Tibial artery (tissue), 4 donors: Measurements from ENCODE around the gene FBRS.

Source experiments
- DNase-seq, 2 donors: peaks; one replicate each; pipeline ENCODE4 v3.0.0-alpha.2; 2019
- H3K27ac ChIP-seq, 2 donors: fragments of 200-600 bp; sonication (generic) in 1 of 2; 1 replicate in 1 of 2; 2 replicates in 1 of 2; pipeline ENCODE4 v1.5.1; 2018 to 2019; ENCODE audit warnings: mild to moderate bottlenecking in 1 of 2
- H3K27me3 ChIP-seq, 2 donors: fragments of 200-600 bp; sonication (generic) in 1 of 2; one replicate each; pipeline versions ENCODE4 v1.5.1 to v1.6.0; 2016 to 2019
- H3K36me3 ChIP-seq, 3 donors: fragments of 200-600 bp; sonication (generic) in 2 of 3; one replicate each; pipeline ENCODE4 v1.5.1; 2016 to 2019; ENCODE audit warnings: mild to moderate bottlenecking in 2 of 3
- H3K4me1 ChIP-seq, 4 donors: fragments of 200-600 bp; sonication (generic) in 2 of 4; 1 replicate in 3 of 4; 2 replicates in 1 of 4; pipeline ENCODE4 v1.5.1; 2016 to 2019
- H3K4me3 ChIP-seq, 2 donors: fragments of 200-600 bp; sonication (generic) in 1 of 2; 1 replicate in 1 of 2; 2 replicates in 1 of 2; pipeline ENCODE4 v1.5.1; 2018 to 2019; ENCODE audit warnings: mild to moderate bottlenecking in 2 of 2
- H3K9me3 ChIP-seq, 3 donors: fragments of 200-600 bp; sonication (generic) in 1 of 3; one replicate each; pipeline ENCODE4 v1.5.1; 2016 to 2019
- intact Hi-C: fragments of 100-400 bp; cut with DNase I; formaldehyde crosslinking; loops from one replicate; pipeline ENCODE4 v1.15.0; 2023; ENCODE audit warnings: low total_unique reads
- TF ChIP-seq, protein P1 (sequence below), 2 experiments: fragments of 200-600 bp in 1 of 2; fragments of 450-650 bp in 1 of 2; IDR thresholded peaks; one replicate each; pipeline ENCODE4 v1.5.1; 2017 to 2019; ENCODE audit warnings: antibody characterized with exemption in 2 of 2, mild to moderate bottlenecking in 1 of 2, moderate library complexity in 1 of 2

The FBRS gene

DNA sequence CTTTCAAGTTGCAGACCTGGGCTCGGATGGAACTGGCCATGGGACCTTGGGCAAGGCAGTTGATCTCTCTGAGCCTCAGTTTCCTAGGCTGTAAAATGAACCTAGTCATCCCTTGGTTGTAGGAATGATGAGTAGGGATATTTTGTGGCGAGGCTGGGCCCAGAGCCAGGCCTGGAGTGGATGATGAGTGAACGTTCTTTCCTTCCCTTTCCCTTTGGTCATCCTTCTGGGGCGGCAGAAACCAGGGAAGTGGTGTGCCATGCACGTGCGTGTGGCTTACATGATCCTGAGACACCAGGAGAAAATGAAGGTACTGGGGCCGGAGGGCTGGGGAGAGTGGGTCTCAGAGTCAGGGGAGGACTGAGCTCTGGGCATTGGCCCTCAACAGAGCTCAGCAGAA lies 8.4 kb downstream of the FBRS start:
- Histone ChIP-seq H3K27me3 (no peaks in the 10 kb centered on the region), H3K27ac (no peak overlapping the region), H3K4me3 (no peak overlapping the region), H3K4me1 (peaks cover 0 to 25% (median 15%) of the 10 kb centered on the region in 4 donors), H3K9me3 (no peaks in the 10 kb centered on the region), H3K36me3 (peaks cover 70 to 96% (median 89%) of the 10 kb centered on the region in 3 donors)
- intact Hi-C loops, result no loop called here
- TF ChIP-seq, protein P1, sequence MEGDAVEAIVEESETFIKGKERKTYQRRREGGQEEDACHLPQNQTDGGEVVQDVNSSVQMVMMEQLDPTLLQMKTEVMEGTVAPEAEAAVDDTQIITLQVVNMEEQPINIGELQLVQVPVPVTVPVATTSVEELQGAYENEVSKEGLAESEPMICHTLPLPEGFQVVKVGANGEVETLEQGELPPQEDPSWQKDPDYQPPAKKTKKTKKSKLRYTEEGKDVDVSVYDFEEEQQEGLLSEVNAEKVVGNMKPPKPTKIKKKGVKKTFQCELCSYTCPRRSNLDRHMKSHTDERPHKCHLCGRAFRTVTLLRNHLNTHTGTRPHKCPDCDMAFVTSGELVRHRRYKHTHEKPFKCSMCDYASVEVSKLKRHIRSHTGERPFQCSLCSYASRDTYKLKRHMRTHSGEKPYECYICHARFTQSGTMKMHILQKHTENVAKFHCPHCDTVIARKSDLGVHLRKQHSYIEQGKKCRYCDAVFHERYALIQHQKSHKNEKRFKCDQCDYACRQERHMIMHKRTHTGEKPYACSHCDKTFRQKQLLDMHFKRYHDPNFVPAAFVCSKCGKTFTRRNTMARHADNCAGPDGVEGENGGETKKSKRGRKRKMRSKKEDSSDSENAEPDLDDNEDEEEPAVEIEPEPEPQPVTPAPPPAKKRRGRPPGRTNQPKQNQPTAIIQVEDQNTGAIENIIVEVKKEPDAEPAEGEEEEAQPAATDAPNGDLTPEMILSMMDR (IDR thresholded peaks at IDR 0.05), result no peak
- DNase-seq, result no peak

DNA sequence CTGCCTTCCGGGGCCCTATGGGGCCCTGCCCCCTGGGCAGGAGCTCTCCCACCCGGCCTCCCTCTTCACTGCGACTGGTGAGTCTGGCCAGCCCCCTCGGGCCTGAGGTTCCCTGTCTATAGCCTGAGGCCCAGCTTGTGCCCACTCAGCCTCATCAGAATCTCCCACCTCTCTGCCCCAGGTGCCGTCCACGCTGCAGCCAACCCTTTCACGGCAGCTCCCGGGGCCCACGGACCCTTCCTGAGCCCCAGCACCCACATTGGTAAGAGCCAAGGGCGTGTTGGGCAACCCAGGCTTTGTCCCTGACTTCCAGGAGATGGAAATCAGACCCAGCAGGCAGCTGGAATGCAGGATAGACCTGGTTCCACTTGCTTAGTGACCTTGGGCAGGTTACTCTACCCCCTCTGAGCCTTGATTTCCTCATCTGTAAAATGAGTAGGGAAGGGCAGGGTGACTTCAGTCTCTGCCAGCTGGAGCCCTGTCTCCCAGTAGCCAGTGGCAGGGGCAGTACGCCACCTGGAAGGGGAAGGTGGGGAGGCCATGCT lies 9.2 kb downstream of the FBRS start:
- Histone ChIP-seq H3K27me3 (no peaks in the 10 kb centered on the region), H3K4me3 (no peak overlapping the region), H3K9me3 (no peaks in the 10 kb centered on the region), H3K4me1 (peaks cover 0 to 17% (median 9%) of the 10 kb centered on the region in 4 donors), H3K36me3 (peaks cover 66 to 89% (median 81%) of the 10 kb centered on the region in 3 donors), H3K27ac (no peak overlapping the region)
- TF ChIP-seq, protein P1 (IDR thresholded peaks at IDR 0.05), result no peak
- DNase-seq, result no peak
- intact Hi-C loops, result no loop called here

DNA sequence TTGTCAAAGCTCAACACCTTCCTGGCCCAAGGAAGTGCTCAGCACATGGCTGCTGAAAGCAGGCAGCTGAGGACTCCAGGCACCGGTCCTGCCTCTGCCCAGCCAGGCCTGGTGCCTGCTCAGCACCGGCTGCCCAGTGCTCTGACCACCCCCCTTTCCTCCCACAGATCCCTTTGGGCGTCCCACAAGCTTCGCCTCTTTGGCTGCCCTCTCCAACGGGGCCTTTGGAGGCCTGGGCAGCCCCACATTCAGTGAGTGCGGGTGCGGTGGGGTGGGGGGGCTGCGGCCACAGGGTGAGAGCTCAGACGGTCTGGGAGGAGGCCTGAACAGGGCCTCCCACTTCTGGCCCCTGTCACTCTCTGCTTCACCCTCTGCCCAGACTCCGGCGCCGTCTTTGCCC lies 10.2 kb downstream of the FBRS start:
- DNase-seq, result no peak
- Histone ChIP-seq H3K27me3 (no peaks in the 10 kb centered on the region), H3K4me3 (no peak overlapping the region), H3K4me1 (peaks cover 0 to 11% (median 2%) of the 10 kb centered on the region in 4 donors), H3K27ac (no peak overlapping the region), H3K36me3 (peaks cover 59 to 79% (median 72%) of the 10 kb centered on the region in 3 donors), H3K9me3 (no peaks in the 10 kb centered on the region)
- intact Hi-C loops, result no loop called here
- TF ChIP-seq, protein P1 (IDR thresholded peaks at IDR 0.05), result no peak

DNA sequence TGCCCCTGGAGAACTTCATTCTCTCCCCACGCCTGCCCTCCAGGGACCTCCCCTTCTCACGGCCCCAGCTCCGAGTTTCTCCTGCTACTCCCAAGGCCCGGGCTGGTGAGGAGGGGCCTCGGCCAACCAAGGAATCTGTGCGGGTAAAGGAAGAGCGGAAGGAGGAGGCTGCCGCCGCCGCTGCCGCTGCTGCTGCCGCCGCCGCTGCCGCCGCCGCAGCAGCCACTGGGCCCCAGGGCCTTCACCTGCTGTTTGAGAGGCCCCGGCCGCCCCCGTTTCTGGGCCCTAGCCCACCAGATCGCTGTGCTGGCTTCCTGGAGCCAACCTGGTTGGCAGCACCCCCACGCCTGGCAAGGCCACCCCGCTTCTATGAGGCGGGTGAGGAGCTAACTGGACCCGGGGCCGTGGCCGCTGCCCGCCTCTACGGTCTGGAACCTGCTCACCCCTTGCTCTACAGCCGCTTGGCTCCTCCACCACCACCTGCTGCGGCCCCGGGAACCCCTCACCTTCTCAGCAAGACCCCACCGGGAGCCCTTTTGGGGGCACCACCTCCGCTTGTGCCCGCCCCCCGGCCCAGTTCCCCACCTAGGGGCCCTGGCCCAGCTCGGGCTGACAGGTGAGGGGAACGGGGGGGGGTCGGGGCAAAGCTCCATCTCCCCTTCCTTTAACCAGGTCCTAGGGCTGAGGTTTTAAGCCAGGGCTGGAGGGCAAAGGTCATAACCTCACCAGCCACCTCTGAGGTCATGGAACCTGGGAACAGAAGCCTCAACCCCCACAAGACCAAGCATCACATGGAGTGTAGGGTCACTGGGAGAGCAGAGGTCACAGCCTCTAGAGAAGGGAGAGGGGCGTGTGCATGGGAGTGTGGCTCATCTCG lies 11.0 kb downstream of the FBRS start:
- Histone ChIP-seq H3K27me3 (no peaks in the 10 kb centered on the region), H3K4me1 (peaks cover 0 to 2% (median 0%) of the 10 kb centered on the region in 4 donors), H3K36me3 (peaks cover 51 to 70% (median 63%) of the 10 kb centered on the region in 3 donors), H3K4me3 (no peak overlapping the region), H3K27ac (no peak overlapping the region), H3K9me3 (no peaks in the 10 kb centered on the region)
- no peak for DNase-seq
- intact Hi-C loops, result no loop called here
- TF ChIP-seq, protein P1 (IDR thresholded peaks at IDR 0.05), result no peak

DNA sequence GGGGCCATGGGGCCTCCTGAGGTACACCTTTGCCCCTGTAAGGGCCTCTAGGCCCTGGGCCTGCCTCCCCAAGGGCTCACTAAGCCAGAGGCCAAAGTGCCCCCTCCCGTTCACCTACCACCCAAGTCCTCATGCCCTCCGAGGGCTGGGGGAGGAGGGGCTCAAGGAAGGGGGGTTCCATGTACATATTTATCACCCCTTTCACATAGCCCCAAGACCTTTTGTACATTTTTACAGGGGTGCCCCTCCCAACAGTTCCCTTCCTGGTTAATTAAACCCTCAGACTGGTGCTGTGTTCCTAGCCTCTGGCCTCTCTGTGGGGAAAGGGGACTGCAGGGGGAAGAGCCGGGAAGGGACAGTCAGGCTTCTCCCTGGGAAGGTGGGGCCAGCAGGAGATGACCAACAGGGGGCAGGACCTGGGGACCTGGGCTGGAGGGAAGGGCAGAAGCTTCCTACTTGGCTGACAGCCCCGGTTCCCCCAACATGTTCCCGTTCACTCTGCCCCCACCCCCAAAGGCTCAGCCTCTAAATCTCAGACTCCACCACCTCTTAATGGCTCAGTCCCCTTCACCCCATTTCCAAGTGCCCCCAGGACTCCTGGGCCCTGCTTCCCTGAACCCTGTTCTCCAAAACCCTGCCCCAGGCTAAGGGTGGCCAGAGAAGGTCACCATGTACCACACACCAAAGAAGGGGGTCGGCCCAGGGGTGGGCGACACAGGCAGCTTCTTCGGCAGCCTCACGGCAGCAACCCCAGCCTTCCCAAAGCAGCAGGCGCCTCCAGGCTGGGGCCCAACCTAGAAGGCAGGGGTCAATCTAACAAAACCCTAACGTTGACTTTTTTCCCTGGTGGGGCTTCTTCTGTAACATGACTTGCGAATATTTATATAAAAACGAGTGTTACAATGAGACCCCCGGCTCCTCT lies 11.9 kb downstream of the FBRS start:
- DNase-seq, result no peak
- intact Hi-C loops, result no loop called here
- Histone ChIP-seq H3K27me3 (no peaks in the 10 kb centered on the region), H3K4me3 (no peak overlapping the region), H3K4me1 (no peaks in the 10 kb centered on the region), H3K27ac (no peak overlapping the region), H3K36me3 (peaks cover 42 to 61% (median 54%) of the 10 kb centered on the region in 3 donors), H3K9me3 (no peaks in the 10 kb centered on the region)
- TF ChIP-seq, protein P1 (IDR thresholded peaks at IDR 0.05), result no peak
